ENCODE results near the gene ATG7.
"Not testable (repeated sequence)": the region's sequence is repeated elsewhere in the genome, so short reads cannot be mapped to it uniquely, and the experiment has no call there.

The ATG7 gene

DNA sequence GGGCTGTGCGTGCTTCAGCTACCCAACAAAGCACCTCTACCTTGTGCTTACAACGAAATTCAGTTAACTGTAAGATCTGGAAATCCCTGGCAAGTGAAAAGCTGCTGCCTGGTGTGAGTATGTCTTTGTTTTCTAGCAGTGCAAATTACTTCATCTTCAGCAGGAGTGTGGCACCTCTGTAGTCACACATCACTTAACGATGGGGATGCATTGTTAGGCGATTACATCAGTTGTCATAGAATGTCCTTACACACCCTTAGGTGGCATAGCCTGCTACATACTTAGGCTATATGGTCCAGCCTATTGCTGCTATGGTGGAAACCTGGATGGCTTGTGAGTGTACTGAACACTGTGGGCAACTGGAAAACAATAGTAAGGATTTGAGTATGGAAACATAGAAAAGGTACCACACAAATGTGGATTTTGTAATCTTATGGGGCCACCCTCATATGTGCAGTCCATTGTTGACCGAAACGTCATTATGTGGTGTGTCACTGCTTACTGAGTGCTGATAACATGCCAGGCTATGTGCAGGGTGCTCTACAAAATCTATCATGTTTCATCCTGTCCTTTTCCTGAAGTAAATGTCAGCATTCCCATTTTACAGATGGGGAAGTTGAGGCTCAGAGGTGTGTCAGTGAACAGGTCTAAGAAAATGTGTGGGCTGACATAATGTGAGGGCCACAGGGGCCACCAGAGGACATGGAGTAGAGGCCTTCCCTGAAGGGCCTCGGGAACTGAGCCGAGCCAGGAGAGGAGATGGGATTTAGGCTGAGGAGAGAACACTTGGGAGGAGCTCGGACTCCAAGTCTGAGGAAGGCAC is 198.0 kb downstream of the ATG7 start:
- DNase-seq, result no peak

GRCh38 chr3:11475324-11475723 is 203.1 kb downstream of the ATG7 start:
- no peak for DNase-seq

DNA sequence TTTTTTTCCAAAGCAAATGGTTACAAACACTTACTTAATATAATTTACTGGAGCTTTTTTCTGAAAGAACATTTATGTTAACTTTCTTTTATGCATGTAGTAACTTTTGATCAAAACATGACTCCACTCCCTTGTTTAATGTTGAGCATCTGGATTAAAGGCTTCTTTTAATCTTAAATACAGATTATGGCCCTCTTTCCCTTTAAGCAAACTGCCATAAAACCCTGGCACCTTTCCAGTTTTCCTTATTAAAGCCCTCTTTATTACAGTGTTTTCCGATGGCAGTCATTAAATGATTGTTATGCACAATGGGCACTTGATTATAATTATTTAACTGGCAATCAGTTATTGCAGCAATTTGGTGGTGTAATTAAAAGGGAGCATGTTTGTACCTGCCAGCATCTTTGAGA is 204.5 kb downstream of the ATG7 start:
- no peak for DNase-seq

- no peak for DNase-seq
These were observed 205.3 kb downstream of the ATG7 start for GRCh38 chr3:11477407-11477911.

DNA sequence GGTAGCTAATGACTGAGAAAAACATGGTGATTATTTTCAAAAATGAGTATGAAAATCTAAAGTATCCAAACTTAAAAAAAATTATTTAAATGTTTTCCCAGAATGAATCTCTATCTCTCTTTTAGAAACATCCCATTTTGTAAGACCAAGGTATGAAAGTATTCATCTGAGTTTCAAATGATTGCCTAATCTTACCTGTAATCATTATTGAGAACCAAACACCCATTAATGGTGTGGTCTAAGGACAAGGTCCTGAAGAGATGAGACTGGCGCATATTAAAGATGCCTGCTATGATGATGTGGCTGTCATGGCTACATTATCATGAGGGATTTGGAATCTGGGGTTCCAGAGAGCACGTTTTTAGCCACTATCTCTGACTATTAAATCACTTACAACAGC is 206.0 kb downstream of the ATG7 start:
- no peak for DNase-seq

GRCh38 chr3:11479221-11479620 is 207.0 kb downstream of the ATG7 start:
- DNase-seq, result no peak

DNA sequence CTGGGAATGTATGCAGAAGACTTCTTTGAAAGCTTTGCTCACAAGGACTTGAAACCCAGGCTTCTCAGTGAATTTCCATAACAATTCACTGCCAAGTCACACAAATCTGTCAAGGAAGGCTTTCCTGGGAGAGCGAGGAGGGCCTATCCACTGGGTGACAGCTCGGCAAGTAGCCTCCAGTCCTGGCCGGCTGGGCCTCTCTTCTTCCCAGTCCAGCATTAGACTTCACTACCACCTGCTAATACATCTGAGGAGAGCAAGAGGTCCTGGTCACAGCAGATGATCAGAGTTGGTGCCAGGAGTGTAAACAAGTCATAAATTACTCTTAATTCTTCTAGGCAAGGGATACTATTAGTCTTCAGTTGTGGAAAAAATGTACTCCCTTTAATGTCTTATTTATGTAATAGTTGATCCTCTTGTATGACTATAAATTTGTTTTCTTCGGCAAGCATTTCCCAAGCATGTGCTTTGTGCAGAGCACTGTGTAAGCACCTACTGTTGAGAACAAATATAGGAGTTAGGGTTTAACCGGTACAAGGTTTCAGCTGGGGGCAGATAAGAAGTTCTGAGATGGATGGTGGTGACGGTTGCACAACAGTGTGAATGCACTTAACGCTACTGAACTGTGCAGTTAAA is 208.6 kb downstream of the ATG7 start:
- DNase-seq, result no peak

DNA sequence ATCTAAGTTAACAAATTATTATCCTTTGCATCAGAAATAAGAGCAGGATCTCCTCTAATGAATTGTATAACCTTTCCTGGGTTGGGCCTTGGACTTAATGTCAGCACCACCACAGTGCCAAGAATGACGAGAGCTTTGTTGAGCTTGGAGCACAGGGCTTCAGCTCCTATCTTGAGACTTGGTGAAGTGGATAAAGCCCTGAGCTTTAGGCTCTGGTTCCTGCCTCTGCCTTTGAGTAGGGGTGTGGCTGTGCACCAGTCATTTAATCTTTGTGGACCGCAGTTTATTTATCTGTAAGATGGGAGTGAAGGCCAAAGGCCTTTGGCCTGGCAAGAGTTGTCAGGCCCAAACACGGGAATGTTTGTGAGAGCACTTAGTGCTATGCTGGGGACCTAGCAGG is 209.4 kb downstream of the ATG7 start:
- DNase-seq, result no peak

GRCh38 chr3:11482021-11482420 is 209.8 kb downstream of the ATG7 start:
- DNase-seq, result no peak

GRCh38 chr3:11488356-11488755 is 216.2 kb downstream of the ATG7 start:
- DNase-seq, result not testable (repeated sequence)

DNA sequence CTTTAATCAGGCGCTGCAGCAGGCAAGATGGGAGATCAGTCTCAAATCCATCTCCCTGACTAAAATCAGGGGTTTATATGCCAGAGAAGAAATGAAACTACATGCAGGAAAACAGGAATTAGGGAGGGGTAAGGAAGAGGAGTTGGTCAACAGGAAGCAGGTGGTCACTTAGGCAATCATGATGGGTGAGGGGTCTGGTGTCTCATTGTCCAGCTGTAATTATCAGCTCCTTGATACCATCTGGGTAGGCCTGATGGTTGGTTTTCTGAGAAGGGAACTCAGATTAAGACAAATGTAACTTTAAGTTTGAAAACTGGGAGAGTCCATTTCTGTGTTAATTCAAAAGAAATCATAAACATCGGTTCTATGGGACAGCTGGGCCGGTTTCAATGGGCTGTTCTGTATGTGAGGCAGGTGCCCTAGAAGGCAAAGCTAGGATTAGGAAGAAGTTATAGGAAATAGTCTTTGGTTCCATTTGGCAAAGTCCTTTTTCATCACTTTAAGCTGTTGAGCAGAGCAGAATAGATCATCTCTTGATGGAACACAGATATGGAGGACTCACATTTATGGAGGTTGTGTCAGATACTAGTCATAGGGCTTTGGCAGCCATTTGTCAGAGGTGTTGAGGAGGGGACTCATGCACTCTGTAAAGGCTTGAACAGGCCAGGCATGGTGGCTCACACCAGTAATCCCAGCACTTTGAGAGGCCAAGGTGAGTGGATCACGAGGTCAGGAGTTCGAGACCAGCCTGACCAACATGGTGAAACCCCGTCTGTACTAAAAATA is 222.1 kb downstream of the ATG7 start:
- no peak for DNase-seq

GRCh38 chr3:11495948-11496557 is 223.9 kb downstream of the ATG7 start:
- no peak for DNase-seq

GRCh38 chr3:11498177-11498576 is 226.0 kb downstream of the ATG7 start:
- DNase-seq, result no peak

GRCh38 chr3:11498646-11499045 is 226.4 kb downstream of the ATG7 start:
- no peak for DNase-seq

DNA sequence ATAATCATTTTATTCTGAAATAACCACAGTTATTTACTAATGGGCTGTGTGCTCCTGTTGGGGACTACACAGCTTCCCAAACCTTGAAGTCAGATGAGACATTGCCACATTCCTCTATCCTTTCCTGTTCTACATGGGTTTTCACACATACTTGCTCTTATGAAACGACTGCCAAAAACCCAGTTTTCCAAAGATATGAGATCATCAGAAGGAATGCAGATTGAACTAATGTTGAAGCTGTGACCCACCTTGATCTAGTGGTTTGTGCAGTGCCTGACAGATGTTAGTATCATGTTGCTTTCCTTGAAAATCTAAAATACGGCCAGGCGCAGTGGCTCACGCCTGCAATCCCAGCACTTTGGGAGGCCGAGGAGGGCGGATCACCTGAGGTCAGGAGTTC is 226.9 kb downstream of the ATG7 start:
- DNase-seq, result no peak

DNA sequence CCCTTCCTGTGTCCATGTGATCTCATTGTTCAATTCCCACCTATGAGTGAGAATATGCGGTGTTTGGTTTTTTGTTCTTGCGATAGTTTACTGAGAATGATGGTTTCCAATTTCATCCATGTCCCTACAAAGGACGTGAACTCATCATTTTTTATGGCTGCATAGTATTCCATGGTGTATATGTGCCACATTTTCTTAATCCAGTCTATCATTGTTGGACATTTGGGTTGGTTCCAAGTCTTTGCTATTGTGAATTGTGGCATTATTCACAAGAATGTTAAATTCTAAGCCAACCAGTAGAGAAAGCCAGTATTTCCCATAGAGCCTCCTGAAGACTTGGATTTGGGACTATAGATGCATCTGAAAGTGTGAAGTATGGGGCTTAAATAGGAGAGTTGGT is 230.2 kb downstream of the ATG7 start:
- not testable (repeated sequence) for DNase-seq

DNA sequence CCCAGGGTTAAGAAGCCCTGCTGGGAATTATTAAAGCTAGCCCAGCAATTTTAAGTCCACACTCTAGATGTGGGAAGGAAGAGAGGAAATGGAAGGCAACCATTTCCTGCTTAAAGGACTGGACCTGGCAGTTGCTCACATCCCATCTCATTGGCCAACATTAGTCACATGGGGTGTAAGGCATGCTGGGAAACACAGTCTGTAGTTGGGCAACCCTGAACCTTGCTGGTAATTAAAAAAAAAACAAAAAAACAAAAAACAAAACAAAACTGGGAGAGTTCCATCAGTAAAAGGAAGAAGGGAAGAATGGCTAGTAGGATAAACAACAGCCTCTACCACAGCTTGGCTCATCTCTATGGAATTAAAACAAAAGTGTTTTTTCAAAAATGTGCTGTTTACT is 235.5 kb downstream of the ATG7 start:
- DNase-seq, result no peak

DNA sequence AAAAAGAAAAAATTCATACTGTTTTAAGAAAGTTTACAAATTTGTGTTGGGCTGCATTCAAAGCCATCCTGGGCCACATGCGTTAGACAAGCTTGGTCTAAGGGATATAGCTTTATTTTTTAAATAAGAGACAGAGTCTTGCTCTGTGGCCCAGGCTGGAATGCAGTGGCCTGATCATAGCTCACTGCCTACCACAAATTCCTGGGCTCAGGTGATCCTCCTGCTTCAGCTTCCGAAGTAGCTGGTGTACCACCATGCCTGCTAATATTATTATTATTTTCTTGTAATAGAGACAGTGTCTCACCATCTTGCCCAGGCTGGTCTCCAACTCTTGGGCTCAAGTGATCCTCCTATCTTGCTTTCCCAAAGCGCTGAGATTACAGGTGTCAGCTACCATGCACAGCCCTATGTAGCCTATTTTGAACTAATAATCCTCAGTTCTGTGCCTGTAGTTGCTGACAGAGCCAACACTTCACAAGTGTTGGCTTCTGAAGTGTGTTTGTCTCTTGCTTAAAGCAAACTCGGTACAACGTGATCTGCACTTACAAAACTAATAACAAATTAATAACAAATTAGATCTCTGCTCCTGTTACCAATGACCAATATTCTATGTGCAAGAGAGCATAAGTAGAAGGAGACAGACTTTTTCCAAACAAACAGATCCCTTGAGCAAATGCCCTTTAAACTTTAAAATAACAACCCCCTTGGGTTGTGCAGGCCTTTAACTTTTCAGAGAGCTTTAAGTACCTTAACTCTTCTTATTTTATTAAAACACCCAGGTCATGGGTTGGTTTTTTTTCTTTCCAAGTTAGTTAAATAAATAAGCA is 236.4 kb downstream of the ATG7 start:
- no peak for DNase-seq

GRCh38 chr3:11509173-11510000 is 237.2 kb downstream of the ATG7 start:
- DNase-seq, result no peak

DNA sequence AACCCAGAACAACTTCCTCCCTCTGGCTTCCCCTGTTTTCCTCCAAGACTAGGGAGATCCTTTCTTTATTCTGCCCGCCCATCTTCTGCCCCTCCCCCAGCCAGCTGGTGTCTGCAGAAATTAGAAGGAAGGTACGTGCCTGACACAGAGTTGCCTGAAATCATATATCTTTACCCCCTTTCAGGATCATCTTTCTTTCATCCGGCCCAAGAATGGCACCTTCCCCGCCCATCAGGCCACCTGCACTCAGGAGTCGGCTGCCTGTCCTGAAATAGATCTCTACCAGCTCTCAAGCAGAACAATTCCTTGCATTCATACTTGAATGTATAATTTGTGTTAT is 237.8 kb downstream of the ATG7 start:
- no peak for DNase-seq

- no peak for DNase-seq
These were observed 238.2 kb downstream of the ATG7 start for GRCh38 chr3:11510356-11510755.
